HG03520 (cell line): ENCODE results near the gene FAM111B.
A peak's percentile ranks its signal among the peaks of the same experiment; 100 is the strongest.
"Not testable (repeated sequence)": the region's sequence is repeated elsewhere in the genome, so short reads cannot be mapped to it uniquely, and the experiment has no call there.

Experiments used
- ATAC-seq: cut with Tn5 transposase; IDR thresholded peaks from one replicate; pipeline ENCODE4 v1.9.1; 2021; ENCODE audit warnings: mild to moderate bottlenecking, moderate library complexity; ENCODE audit not compliant: unreplicated experiment

FAM111B gene

GRCh38 chr11:59097113-59097708 is 9.8 kb upstream of the FAM111B start:
- peak; percentile 46 for ATAC-seq

- not testable (repeated sequence) for ATAC-seq
Observed at GRCh38 chr11:59097938-59098337, 9.1 kb upstream of the FAM111B start.

GRCh38 chr11:59102259-59102765 is 4.7 kb upstream of the FAM111B start:
- ATAC-seq = peak; percentile 63

GRCh38 chr11:59107721-59108120 is 684 bp downstream of the FAM111B start:
- ATAC-seq = peak; percentile 32

- ATAC-seq = no peak
Observed at GRCh38 chr11:59112494-59112893, 5.5 kb downstream of the FAM111B start.

GRCh38 chr11:59114344-59114743 is 7.3 kb downstream of the FAM111B start:
- ATAC-seq = no peak

GRCh38 chr11:59115553-59115952 is 8.5 kb downstream of the FAM111B start:
- no peak for ATAC-seq

- no peak for ATAC-seq
Observed at GRCh38 chr11:59117774-59118173, 10.7 kb downstream of the FAM111B start.

- no peak for ATAC-seq
Observed at GRCh38 chr11:59119826-59120225, 12.8 kb downstream of the FAM111B start.

- ATAC-seq = peak; percentile 97
Observed at GRCh38 chr11:59135648-59136461, 28.8 kb downstream of the FAM111B start.

GRCh38 chr11:59136551-59136950 is 29.5 kb downstream of the FAM111B start:
- not testable (repeated sequence) for ATAC-seq

GRCh38 chr11:59137190-59137589 is 30.2 kb downstream of the FAM111B start:
- ATAC-seq = no peak

GRCh38 chr11:59138643-59139042 is 31.6 kb downstream of the FAM111B start:
- no peak for ATAC-seq

- no peak for ATAC-seq
Observed at GRCh38 chr11:59141191-59141590, 34.2 kb downstream of the FAM111B start.

- peak; percentile 5 for ATAC-seq
Observed at GRCh38 chr11:59141673-59142460, 34.8 kb downstream of the FAM111B start.

- peak; percentile 49 for ATAC-seq
Observed at GRCh38 chr11:59142530-59143507, 35.8 kb downstream of the FAM111B start, which contains the start of gene FAM111A. FAM111A (plus strand) TSS chr11:59142856; CDS start chr11:59148873, 6,017 bp downstream.

- ATAC-seq = no peak
Observed at GRCh38 chr11:59144096-59144495, 37.1 kb downstream of the FAM111B start.

GRCh38 chr11:59144579-59145345 is 37.7 kb downstream of the FAM111B start:
- peak; percentile 52 for ATAC-seq

- ATAC-seq = no peak
Observed at GRCh38 chr11:59145534-59145933, 38.5 kb downstream of the FAM111B start.
